ENCODE data around the gene BLTP3B.
"Not testable (repeated sequence)": the region's sequence is repeated elsewhere in the genome, so short reads cannot be mapped to it uniquely, and the experiment has no call there.

BLTP3B gene, protein sequence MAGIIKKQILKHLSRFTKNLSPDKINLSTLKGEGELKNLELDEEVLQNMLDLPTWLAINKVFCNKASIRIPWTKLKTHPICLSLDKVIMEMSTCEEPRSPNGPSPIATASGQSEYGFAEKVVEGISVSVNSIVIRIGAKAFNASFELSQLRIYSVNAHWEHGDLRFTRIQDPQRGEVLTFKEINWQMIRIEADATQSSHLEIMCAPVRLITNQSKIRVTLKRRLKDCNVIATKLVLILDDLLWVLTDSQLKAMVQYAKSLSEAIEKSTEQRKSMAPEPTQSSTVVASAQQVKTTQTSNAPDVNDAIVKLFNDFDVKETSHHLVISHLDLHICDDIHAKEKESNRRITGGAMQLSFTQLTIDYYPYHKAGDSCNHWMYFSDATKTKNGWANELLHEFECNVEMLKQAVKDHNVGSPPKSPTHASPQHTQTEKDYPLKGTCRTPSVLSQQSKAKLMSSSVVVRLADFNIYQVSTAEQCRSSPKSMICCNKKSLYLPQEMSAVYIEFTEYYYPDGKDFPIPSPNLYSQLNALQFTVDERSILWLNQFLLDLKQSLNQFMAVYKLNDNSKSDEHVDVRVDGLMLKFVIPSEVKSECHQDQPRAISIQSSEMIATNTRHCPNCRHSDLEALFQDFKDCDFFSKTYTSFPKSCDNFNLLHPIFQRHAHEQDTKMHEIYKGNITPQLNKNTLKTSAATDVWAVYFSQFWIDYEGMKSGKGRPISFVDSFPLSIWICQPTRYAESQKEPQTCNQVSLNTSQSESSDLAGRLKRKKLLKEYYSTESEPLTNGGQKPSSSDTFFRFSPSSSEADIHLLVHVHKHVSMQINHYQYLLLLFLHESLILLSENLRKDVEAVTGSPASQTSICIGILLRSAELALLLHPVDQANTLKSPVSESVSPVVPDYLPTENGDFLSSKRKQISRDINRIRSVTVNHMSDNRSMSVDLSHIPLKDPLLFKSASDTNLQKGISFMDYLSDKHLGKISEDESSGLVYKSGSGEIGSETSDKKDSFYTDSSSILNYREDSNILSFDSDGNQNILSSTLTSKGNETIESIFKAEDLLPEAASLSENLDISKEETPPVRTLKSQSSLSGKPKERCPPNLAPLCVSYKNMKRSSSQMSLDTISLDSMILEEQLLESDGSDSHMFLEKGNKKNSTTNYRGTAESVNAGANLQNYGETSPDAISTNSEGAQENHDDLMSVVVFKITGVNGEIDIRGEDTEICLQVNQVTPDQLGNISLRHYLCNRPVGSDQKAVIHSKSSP (N-terminal part only)

DNA sequence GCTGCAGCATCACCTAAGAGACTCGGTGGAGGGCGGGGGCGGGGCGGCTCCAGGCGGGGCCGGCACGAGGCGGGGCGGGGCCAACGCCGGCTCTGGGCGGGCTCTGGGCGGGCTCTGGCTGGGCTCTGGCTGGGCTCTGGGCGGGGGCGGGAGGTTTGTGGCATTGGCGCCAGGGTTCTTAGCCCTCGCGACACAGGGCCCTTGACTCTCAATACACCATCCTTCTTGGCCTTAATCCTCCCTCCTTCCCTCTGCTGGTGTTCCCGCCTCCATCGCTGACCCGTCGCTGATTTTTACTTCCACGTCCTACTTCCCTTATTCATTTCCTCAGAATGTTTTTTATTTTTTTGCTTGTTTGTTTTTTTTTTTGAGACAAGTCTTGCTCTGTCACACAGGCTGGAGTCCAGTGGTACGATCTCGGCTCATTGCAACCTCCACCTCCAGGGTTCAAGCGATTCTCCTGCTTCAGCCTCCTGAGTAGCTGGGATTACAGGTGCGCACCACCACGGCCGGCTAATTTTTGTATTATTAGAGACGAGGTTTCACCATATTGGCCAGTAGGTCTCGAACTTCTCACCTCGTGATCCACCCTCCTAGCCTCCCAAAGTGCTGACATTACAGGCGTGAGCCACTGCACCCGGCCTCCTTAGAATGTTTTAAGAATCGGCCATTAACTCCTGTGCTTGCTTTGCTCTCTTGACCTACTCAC is at the start of gene BLTP3B:
BLTP3B (minus strand) TSS at position 24 of the 709 bp plus-strand sequence. CDS start 239 bp downstream, outside the sequence.
- no peak for DNase-seq (ENCODE audit: low read depth, low spot score)

DNA sequence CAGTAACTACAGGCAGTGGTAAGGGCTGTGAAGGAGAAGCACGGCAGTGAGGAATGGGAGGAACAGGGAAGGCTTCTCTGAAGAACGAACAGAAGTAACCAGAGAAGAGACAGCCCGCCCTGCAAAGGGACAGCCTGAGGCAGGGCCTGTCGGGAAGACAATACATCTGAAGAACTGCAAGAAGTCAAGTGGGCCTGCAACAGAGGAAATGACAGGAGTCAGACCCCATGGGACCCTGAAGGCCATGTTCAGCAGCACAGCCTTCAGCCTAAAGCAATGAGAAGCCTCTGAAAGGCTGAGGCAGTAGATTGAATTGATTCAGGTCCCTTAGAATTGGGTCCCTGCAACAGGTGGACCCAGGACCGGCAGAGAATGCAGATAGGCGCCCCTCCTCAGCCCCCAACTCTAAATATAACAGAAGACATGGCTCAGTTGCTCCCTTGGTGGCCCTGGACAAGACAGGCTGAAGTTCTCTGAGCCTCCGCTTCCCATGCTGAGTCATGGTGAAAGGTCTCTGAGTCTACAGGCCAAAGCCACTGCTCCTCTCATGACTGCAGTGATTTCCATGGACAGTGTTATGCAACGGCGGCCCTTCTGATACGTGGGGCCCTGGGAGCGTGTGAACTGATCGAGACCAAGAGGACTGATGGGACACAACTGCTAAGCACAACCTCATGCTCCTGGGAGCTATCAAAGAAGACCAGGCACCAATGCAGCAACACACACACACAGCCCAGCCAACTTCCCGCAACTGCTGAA is 47.1 kb upstream of the BLTP3B start:
- no peak for DNase-seq (ENCODE audit: low read depth, low spot score)

DNA sequence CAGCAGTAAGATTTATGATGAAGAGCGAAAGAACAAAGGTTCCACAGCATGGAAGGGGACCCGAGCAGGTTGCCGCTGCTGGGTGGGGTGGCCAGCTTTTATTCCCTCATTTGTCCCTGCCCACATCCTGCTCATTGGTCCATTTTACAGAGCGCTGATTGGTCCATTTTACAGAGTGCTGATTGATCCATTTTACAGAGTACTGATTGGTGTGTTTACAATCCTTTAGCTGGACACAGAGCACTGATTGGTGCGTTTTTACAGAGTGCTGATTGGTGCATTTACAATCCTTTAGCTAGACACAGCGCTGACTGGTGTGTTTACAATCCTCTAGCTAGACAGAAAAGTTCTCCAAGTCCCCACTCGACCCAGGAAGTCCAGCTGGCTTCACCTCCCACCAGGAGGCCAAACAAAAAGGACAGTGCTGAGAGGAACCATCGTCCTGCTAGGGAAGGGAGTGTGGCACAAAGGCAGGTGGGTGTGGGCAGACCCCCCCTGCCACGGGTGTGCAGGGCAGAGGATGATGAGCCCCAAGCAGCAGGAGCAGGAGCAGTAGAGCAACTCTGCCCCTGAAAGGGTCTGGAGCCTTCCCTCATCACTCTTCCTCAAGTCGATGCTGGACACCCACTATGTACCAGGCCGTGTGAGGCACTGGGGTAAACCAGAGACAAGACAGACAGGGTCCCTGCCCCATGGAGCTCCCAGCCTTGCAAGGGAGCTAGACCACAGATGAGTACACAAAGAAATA is 46.4 kb upstream of the BLTP3B start:
- DNase-seq (ENCODE audit: low read depth, low spot score) = not testable (repeated sequence)

DNA sequence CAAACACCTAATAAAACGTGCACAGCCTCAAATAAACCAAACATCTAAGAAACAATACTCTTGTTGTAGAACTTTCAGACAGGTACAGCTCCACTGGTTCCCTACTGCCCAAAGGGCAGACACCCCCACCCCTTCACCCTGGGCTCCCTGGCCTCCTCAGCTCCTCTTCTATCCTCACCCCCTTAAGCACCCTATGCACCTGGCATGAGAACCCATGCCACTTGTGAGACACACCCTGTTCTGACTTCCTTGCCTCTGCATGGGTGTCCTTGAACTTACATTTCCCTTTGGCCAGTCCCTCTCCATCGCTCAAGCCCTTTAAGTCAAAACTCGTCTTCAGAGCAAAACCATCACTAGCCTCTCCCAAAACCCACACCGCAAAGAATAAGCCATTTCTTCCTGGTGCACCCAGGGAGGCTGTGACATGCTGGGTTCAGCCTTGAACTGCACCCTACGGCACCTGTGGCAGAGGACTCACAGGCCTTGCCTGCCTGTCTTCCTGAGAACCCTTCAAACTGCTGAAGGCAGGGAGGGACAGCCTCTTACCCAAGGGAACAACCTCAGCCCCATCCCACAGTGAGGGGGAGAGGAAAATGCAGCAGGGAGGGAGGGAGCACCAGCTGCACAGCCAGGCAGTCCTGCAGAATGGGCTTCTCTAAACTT is 45.3 kb upstream of the BLTP3B start:
- no peak for DNase-seq (ENCODE audit: low read depth, low spot score)

DNA sequence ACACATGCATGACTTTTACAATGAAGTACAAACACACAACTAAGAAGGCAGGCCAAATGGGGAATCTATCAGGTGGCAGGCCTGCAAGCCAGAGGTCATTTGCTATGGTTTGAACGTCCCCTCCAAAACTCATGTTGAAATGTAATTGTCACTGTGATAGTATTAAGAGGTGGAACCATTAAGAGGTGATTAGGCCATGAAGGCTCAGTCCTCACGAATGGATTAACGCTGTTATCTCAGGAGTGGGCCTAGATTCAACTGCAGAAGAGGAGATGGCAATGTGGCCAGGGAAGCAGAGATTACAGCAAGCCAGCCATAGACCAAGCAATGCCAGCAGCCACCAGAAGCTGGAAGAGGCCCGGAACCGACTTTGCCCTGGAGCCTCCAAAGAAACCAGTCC is 44.4 kb upstream of the BLTP3B start:
- no peak for DNase-seq (ENCODE audit: low read depth, low spot score)

DNA sequence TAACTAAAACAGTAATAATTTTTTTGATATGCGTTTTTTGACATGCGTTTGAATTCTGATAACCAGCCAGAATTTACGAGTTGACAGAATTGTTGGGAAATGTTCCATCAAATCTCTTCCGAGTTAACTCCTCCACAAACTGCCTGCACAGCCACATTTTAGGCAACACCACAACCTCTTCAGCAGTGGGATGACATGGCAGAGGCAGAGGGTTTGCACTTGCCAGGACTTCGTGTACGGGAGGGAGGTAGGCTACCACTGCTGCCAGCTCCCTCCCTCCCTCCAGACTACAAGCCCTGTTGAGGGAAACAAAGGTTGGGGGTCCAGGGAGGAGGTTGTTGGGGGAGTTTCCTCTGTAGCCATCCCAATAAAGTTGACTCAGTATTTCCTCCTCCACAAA is 43.4 kb upstream of the BLTP3B start:
- no peak for DNase-seq (ENCODE audit: low read depth, low spot score)

DNA sequence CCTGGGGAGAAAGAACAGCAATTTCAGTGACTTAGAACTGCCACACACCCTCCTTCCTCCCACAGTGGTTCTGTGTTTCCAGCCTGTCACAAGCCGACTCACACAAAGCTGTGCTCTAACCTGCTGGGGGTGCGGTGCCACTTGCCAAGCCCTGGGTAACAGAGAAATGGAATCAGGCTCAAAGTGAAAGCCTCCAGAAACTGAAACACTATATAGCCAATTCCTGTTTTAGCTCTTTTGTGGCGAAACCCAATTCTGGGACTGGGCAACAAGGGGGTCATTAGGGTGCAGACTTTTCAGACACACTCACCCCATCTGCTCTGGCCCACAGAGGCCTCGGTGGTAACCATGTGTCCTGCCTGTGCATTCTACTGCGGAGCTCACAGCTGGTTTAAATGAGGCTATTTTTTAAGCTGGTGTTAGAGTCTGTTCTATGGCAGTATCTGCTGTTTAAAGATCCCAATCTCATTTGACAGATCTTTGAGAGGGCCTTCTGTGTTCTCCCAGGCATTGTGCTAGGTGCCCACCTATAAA is 42.8 kb upstream of the BLTP3B start:
- DNase-seq (ENCODE audit: low read depth, low spot score) = no peak

DNA sequence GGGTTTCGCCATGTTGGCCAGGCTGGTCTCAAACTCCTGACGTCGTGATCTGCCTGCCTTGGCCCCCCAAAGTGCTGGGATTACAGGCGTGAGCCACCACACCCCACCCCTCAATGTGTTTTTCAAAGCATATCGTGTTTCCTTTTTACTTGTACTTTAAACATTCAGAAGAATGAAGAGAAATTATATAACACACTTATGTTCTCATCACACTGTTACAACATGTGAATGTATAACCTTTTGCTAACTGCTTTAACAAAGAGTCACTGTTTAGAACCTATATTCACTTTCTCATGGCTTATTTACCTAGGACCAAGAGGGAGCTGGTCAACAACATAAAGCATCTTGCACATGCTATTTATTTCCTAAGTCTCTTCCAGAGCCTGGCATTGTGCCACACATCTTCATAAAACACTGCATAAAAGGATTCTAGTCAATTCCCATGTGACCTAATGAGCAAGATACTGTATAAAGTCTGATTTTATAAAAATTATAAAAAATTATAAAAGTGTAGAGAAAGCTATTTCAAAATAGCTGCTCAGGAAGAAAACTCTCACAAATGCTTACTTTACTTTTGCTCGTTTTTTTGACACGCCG is 42.0 kb upstream of the BLTP3B start:
- no peak for DNase-seq (ENCODE audit: low read depth, low spot score)

DNA sequence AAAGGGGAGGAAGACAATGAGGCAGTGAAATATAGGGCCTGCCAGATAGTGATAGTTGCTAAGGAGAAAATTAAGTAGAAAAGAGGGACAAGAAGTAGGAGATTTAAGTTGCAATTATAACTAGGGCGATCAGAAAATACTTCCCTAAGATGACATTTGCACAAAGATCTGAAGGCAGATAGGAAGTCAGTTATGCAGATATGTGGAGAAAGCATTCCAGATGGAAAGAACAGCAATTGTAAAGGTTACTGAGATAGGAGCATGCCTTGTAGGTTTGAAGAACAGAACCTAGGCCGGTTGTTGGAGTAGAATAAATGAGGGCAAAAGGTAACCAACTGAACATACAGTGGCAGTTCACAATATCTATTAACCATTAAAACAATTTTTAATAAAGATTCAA is 36.6 kb upstream of the BLTP3B start:
- no peak for DNase-seq (ENCODE audit: low read depth, low spot score)

DNA sequence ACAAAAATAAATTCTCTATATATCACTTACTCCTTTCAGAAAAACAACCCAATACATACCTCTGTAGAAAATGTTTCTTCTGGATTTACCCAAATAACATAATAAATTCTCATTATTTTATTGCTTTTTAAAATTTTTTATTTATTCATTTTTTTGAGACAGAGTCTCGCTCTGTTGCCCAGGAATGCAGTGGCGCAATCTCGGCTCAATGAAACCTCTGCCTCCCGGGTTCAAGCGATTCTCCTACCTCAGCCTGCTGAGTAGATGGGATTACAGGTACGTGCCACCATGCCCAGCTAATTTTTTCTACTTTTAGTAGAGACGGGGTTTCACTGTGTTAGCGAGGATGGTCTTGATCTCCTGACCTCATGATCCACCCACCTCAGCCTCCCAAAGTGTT is 33.8 kb upstream of the BLTP3B start:
- DNase-seq (ENCODE audit: low read depth, low spot score) = not testable (repeated sequence)

DNA sequence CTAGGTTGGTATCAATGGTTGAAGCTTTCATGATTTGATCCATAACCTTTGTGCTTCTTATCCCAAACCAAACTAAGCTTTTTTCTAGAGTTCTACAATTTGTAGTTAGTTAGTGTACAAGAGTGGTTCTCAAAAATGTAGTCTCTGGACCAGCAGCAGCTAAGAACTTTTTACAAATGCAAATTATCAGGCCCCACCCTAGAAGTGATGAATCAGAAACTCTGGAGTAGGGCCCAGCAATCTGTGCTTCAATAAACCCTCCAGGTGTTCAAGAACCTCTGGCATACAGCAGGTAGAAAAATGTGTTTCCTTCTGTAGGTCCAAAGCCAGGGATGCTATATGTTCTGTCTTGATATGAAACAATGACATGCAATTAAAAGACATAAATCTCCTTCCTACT is 31.8 kb upstream of the BLTP3B start:
- DNase-seq (ENCODE audit: low read depth, low spot score) = no peak

DNA sequence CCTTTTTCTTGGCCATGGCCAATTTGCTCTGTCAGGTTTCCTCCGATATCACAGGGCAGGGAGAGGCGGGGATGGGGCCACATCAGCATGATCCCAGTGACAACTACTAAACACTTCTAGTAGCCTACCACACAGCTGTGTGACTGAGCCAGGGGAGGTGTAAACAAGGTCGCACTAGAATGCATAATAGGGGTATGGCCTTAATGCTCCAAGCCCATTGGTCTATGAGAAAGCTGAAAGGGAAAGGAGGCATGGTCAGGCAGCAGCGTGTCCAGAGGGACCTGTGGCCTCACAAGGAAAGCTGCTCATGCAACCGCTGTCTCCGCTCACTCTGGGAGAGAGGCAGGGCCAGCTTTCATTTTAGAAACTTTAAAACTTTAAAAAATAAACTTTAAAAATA is 30.4 kb upstream of the BLTP3B start:
- DNase-seq (ENCODE audit: low read depth, low spot score) = no peak

DNA sequence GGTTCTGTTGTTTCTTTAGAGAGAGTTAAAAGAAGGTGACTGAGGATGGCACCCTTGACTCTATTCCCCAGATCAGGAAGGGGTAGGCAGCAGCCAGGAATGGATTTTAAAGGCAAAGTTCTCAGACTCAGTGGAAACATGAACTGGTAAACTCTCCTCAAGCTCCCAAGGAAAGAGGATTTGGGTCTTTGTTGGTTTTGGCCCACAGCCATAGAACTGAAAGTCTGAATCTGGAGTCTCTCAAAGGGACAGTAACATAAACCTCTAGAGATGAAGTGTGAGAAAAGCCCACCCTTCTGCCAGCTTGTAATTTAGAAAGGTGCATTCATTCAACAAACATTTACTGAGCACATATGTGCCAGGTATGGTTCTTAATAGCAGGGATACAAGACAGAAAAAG is 28.6 kb upstream of the BLTP3B start:
- no peak for DNase-seq (ENCODE audit: low read depth, low spot score)

DNA sequence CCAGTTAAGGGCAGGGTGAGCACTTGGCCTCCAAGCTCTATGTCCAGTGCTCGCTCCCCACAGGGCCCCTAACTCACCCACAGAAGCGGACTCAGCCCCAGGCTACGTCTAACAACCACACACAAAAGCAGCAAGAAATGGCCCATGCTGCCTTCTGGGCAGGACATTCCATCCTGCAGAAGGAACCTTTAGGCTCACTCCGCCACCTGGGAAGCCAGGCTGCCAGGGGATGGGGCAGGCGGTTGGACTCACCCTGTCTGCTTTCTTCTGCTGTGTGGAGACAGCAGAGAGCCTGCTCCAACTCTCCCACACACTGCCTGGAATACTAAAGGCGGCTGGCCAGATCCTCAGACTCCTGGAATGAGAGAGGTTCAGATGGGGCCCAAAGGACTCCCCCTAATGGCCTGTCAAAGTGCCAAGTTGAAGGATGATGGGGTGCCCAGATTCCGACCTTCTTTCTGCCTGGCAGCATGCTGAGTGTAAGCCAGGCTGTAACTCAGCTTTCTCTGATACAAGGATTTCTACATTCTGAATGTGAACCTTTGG is 27.7 kb upstream of the BLTP3B start:
- DNase-seq (ENCODE audit: low read depth, low spot score) = no peak

DNA sequence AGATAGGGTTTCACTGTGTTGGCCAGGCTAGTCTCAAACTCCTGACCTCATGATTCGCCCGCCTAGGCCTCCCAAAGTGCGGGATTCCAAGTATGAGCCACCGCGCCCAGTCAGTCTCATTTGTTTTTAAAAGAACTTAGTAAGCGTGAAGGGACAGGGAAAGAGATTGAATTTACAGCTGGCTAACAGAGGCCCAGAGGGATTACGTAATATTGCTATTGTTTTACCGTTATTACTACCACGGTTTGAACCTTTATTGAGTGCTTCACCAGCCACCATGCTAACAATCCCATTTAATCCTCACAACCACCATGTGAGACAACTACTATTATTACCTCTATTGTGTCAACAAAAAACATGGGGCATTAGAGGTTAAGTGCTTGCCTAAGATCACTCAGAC is 26.7 kb upstream of the BLTP3B start:
- DNase-seq (ENCODE audit: low read depth, low spot score) = no peak

DNA sequence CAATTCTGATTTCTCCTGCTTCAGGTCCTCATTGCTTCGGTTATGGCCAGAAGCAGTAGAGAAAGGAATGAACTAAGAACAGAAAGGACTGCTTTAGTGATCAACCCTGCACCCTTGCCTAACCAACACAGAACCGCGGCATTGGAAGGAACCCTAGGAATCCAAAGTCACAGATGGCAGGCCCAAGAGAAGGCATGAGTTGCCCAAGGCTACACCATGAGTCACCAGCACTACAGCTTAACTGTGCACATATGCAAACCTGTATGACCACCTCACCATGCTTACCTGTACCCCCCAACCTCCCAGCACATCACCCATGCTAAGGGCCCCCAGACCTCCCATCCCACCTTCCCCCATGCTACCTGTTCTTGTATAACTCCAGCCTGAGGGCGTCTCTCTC is 25.9 kb upstream of the BLTP3B start:
- no peak for DNase-seq (ENCODE audit: low read depth, low spot score)

DNA sequence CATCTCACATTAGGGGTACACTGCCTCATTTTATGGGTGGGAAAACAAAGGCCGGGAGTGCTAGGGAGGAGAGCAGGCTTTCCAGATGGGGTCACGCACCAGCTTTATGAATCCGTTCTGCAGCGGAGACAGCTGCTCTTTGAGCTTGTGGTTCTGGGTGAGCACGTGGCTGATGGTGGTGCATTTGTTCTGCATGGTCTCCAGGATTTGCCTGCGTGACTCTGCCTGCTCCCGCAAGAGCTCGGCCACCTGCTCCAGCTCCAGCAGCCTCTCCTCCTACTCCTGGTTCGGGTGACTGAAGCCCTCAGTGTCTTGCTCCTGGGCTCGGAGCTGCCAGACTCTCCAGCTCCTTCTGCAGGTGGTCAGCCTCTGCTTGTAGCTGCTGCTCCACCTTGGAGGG is 23.6 kb upstream of the BLTP3B start:
- no peak for DNase-seq (ENCODE audit: low read depth, low spot score)

DNA sequence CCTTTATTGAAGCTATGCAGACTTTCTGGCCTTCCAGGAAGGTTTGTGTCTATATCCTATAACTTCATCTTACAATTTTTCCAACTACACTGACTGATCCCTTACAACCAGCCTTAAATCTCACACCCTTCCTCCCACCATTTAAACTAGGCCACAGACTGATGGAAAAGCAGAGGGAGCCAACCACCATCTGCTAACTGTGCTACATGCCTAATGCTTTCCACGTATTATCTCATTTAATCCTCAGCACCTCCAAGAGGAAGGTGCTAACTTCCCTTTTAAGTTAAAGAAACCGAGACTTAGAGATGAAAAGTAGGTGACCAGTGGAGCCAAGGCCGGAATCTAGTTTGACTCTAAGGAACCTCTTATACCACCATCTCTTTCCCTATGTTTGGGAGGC is 22.7 kb upstream of the BLTP3B start:
- DNase-seq (ENCODE audit: low read depth, low spot score) = no peak
